BJ (cell line): ENCODE data around the gene RASSF8. TPM values are rescaled to one million over a fixed set of nuclear protein-coding genes. Genes with fewer than 3 reads are reported as not detected.

Source experiments
- CTCF ChIA-PET: fragments of 350-600 bp; formaldehyde crosslinking; extraction: SDS; loops from one replicate; lab custom pipeline; 2021; ENCODE audit warnings: antibody characterized with exemption, inconsistent platforms; lab: Yijun Ruan, JAX
- POLR2A ChIA-PET: fragments of 300-600 bp; sonication (Branson Sonifier 250); formaldehyde crosslinking; extraction: SDS; loops from one replicate; lab custom pipeline; 2021; ENCODE audit warnings: antibody characterized with exemption; lab: Charles Lee
- DNase-seq: peaks from one replicate; pipeline ENCODE4 v3.0.0-alpha.2; 2011; ENCODE audit warnings: low read depth
- H3K27me3 ChIP-seq: 2 replicates; pipeline ENCODE4 v1.6.0; 2011; ENCODE audit warnings: low read length; ENCODE audit not compliant: control insufficient read depth, insufficient read depth
- H3K36me3 ChIP-seq: 2 replicates; pipeline ENCODE4 v1.5.1; 2011; ENCODE audit warnings: low read length; ENCODE audit not compliant: control insufficient read depth, insufficient read depth
- H3K4me3 ChIP-seq: 2 replicates; pipeline ENCODE4 v1.5.1; 2011; ENCODE audit warnings: low read depth, mild to moderate bottlenecking, control low read depth, low read length
- polyA plus RNA-seq: library from polyadenylated mRNA; depleted of rRNA; stranded (reverse); fragments of >200 nt; gene quantifications from 2 replicates; pipeline ENCODE4 v1.2.3, GENCODE V29; 2011
- TF ChIP-seq, protein P1 (sequence below): IDR thresholded peaks from 2 replicates; pipeline ENCODE4 v1.5.1; 2011; ENCODE audit warnings: low read depth, mild to moderate bottlenecking, control low read depth, inconsistent platforms, low read length, moderate library complexity; ENCODE audit not compliant: insufficient read depth

Gene RASSF8
- polyA plus RNA-seq, 1 experiment: 35.8 TPM

DNA sequence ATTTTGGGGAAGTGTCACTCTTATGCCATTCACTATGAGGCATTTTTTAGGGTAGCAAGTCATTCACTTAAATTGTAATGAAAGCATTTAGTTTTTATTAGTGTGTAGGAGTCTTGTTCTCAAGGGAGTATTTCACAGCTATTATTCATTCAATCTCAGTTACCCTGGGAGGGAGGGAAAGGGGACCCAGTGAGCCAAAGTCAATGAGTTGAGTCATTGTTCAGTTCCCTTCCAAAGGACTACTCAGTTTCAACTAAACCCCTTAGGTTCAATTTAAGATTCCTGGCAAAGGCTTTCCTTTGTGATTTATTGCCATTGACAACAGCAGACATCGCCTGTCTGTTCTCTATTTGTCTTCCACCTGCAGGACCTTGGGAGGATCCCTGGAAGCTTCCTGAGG, 29.3 kb upstream of the RASSF8 start:
- Histone ChIP-seq H3K36me3 (no peaks in the 10 kb centered on the region), H3K4me3 (no peak overlapping the region), H3K27me3 (no peaks in the 10 kb centered on the region)
- DNase-seq: no peak
- TF ChIP-seq, protein P1, sequence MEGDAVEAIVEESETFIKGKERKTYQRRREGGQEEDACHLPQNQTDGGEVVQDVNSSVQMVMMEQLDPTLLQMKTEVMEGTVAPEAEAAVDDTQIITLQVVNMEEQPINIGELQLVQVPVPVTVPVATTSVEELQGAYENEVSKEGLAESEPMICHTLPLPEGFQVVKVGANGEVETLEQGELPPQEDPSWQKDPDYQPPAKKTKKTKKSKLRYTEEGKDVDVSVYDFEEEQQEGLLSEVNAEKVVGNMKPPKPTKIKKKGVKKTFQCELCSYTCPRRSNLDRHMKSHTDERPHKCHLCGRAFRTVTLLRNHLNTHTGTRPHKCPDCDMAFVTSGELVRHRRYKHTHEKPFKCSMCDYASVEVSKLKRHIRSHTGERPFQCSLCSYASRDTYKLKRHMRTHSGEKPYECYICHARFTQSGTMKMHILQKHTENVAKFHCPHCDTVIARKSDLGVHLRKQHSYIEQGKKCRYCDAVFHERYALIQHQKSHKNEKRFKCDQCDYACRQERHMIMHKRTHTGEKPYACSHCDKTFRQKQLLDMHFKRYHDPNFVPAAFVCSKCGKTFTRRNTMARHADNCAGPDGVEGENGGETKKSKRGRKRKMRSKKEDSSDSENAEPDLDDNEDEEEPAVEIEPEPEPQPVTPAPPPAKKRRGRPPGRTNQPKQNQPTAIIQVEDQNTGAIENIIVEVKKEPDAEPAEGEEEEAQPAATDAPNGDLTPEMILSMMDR: no peak
- ChIA-PET POLR2A (no interaction called here), CTCF (interaction anchor here (0.5 to 0.9 kb wide), 2 partner anchors 21 to 116 kb away, joined by 3 read pairs; no protein-coding TSS in a partner anchor)

DNA sequence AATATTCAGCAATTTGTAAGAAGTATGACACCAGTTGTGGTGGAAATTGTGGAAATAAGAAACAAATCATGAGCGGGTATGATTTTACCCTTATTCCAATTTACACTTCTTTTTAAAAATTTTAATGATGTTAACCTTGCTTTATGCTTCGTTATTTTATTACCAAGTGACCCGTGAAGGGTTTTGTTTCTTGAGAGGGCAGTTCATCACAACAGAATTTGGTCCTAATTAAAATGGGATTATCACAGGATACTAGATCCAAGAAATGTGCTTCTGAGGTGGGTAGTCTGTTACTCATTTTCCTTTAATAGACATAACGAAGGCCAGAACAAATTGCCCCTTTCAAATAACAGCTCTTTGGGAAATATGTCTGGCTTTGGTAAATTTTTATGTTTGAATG, 25.5 kb upstream of the RASSF8 start:
- no peak for DNase-seq
- POLR2A ChIA-PET: no interaction called here
- CTCF ChIA-PET: interaction anchor here (0.7 kb wide), 1 partner anchor 25 kb away, joined by 3 read pairs; no protein-coding TSS in a partner anchor
- TF ChIP-seq, protein P1: no peak
- no peak overlapping the region for H3K4me3 ChIP-seq
- no peaks in the 10 kb centered on the region for H3K27me3 ChIP-seq
- no peaks in the 10 kb centered on the region for H3K36me3 ChIP-seq

DNA sequence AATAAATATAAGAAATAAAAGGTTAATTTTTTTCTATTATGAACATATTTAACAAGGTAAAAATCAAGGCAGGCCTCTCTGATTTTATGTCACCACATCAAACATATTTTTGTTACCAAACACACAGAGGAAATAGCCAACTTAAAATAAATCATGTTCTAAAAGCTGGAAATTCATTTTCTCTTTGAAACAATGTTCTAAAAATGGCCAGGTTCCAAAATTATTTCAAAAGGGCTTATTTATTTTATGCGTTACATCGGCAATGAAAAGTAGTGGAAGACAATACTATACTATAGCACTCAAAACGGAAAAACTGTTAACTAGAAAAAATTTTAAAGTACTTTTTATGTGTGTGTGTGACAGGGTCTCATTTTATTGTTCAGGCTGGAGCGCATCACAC, 24.0 kb upstream of the RASSF8 start:
- Histone ChIP-seq H3K27me3 (no peaks in the 10 kb centered on the region), H3K36me3 (no peaks in the 10 kb centered on the region), H3K4me3 (no peak overlapping the region)
- TF ChIP-seq, protein P1: no peak
- ChIA-PET POLR2A (interaction anchor here (0.6 kb wide), 1 partner anchor 100 kb away, joined by 3 read pairs; no protein-coding TSS in a partner anchor), CTCF (no interaction called here)
- no peak for DNase-seq

DNA sequence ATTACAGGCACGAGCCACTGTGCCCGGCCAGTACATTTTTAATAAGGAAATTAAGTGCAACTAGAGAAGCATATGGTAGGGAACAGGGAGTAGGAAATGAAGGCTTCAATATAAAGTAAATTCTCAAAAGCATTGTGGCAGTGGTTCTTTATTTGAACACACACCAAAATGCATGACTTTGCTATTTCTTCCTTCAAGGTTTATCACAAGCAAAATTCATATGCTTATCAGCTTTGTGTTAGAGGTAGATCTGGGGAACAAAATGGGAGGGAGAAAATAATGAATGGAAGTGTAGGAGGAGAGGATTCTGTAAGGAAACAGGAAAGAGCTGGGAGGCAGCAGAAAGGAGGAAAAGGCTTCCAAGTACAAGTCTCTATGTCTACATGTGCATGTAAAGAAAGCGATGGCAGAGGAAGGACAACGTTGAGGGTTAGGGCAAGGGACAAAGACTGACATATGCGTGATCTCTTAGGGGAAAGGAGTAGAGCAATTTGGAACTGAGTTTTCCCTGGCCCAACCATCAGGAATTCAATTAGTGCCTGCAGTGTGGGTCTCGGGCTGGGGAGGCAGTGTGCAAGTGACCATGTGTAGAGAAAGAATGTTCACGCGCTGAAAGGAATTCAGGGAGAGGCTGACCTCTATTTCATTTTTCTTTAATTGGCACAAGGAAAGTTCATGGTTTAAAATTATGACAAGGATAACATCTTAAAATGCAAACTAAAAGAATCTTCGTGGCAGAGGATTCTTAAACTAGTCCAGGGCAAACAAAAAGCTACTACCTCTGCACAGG, 22.9 kb upstream of the RASSF8 start:
- H3K4me3 ChIP-seq: no peak overlapping the region
- H3K36me3 ChIP-seq: no peaks in the 10 kb centered on the region
- TF ChIP-seq, protein P1: no peak
- DNase-seq: no peak
- POLR2A ChIA-PET: no interaction called here
- H3K27me3 ChIP-seq: no peaks in the 10 kb centered on the region
- CTCF ChIA-PET: no interaction called here

DNA sequence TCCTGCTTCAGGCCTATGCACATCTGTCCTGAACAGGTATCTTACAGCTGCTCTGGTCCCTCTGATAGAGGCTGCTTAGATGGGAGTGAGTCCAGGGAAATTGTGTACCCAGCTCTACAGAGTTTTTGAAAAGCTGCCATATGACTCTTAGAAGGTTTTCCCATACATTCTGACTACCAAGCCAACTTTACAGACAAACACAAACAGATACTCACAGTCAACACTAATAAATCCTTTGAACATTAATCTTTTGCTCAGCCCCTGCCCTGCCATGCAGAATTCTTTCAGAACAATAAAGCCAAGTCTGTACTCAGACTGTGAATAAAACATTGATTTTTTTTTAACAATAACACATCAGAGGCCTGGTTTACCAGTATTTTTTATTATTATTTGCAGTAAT, 21.4 kb upstream of the RASSF8 start:
- CTCF ChIA-PET: interaction anchor here (1.1 kb wide), 1 partner anchor 12 kb away, joined by 4 read pairs; no protein-coding TSS in a partner anchor

More for the DNA sequence above, 21.4 kb upstream of the RASSF8 start:
- Histone ChIP-seq H3K27me3 (no peaks in the 10 kb centered on the region), H3K36me3 (no peaks in the 10 kb centered on the region), H3K4me3 (no peak overlapping the region)
- POLR2A ChIA-PET: no interaction called here
- TF ChIP-seq, protein P1: no peak
- DNase-seq: no peak
